Measurements from ENCODE around the gene ASXL2.
"Not testable (repeated sequence)": the region's sequence is repeated elsewhere in the genome, so short reads cannot be mapped to it uniquely, and the experiment has no call there.

The ASXL2 gene

GRCh38 chr2:25878361-25879132, at the start of gene ASXL2:
Gene ASXL2, minus strand, starts transcription at chr2:25878487. Its CDS starts 265 bp downstream, at chr2:25878222.
- peak; percentile 82 to 97 (median 92) for DNase-seq

GRCh38 chr2:25926984-25927756, 48.9 kb upstream of the ASXL2 start:
- no peak for DNase-seq

GRCh38 chr2:25922501-25922900, 44.2 kb upstream of the ASXL2 start:
- no peak for DNase-seq

DNA sequence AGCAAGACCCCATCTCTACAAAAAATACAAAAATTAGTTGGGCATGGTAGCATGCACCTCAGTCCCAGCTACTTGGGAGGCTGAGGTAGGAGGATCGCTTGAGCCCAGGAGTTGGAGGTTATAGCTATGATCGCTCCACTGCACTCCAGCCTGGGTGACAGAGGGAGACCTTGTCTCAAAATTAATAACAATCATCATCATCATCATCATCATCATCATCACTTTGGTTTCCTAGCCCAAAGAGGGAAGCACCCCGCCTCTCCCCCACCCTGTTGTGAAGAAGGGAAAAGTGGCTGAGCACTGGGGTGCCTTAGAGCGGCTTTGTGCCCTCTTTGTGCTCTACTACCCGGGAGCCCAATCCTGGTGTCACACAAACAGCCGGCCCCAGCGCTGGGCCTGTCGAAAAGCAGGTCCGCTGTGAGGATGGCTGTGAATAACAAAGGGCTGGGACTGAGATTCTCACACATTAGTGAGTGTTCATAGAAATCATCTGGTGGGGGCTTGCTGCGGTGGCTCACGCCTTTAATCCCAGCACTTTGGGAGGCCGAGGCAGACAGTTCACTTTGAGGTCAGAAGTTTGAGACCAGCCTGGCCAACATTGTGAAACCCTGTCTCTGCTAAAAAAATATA, 42.6 kb upstream of the ASXL2 start:
- DNase-seq, result no peak

DNA sequence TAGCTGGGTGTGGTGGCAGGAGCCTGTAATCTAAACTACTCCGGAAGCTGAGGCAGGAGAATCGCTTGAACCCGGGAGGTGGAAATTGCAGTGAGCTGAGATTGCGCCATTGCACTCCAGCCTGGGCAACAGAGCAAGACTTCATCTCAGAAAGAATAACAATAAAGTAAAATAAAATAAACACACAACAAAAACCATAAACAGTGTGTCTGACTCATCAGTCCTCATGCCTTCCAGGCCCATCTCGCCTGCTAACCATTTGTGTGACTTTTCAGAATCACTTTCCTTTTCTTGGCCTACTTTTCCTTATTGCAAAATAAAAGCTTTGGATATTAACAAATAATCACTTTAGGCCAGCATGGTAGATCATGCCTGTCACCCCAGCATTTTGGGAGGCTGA, 42.0 kb upstream of the ASXL2 start:
- DNase-seq, result no peak

DNA sequence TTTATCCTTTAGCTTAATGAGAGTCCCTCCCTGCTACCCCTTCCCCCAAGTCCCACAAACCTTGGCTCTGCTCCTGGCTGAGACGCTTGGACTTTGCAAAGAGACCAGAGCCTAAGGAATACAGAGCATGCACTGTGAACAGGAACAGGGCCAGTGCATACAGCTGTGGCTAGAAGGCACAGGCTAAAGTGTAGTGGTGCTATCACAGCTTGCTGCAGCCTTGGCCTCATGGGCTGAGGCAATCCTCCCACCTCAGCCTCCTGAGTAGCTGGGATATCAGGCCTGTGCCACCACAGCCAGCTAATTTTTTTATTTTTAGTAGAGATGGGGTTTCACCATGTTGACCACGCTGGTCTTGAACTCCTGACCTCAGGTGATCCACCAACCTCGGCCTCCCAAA, 39.5 kb upstream of the ASXL2 start:
- no peak for DNase-seq

DNA sequence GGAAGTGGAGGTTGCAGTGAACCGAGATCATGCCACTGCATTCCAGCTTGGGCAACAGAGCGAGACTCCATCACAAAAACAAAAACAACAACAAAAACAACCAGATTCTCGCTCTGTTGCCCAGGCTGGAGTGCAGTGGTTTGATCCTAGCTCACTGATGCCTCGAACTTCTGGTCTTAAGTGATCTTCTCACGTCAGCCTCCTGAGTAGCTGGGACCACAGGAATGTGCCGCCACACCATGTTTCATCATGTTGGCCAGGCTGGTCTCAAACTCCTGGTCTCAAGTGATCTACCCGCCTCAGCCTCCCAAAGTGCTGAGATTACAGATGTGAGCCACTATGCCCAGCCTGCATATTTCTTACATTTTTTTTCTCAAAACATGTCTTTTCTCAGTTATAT, 39.1 kb upstream of the ASXL2 start:
- not testable (repeated sequence) for DNase-seq

DNA sequence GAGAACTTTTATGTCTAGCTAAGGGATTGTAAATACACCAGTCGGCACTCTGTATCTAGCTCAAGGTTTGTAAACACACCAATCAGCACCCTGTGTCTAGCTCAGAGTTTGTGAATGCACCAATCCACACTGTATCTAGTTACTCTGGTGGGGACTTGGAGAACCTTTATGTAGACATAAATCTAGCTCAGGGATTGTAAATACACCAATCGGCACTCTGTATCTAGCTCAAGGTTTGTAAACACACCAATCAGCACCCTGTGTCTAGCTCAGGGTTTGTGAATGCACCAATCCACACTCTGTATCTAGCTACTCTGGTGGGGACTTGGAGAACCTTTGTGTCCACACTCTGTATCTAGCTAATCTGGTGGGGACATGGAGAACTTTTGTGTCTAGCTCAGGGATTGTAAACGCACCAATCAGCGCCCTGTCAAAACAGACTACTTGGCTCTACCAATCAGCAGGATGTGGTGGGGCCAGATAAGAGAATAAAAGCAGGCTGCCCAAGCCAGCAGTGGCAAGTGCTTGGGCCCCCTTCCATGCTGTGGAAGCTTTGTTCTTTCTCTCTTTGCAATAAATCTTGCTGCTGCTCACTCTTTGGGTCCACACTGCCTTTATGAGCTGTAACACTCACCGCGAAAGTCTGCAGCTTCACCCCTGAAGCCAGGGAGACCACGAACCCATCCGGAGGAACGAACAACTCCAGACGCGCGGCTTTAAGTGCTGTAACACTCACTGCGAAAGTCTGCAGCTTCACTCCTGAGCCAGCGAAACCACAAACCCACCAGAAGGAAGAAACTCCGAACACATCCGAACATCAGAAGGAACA, 37.9 kb upstream of the ASXL2 start:
- DNase-seq, result peak in 3 of 4 experiments; percentile 1 to 20 (median 5)

DNA sequence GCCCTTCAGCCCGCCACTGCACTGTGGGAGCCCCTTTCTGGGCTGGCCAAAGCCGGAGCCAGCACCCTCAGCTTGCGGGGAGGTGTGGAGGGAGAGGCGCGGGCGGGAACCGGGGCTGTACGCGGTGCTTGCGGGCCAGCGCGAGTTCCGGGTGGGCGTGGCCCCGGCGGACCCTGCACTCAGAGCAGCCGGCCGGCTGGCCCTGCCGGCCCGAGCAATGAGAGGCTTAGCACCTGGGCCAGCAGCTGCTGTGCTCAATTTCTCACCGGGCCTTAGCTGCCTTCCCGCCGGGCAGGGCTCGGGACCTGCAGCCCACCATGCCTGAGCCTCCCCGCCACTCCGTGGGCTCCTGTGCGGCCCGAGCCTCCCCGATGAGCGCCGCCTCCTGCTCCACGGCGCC, 37.1 kb upstream of the ASXL2 start:
- not testable (repeated sequence) for DNase-seq

- not testable (repeated sequence) for DNase-seq
Measured at GRCh38 chr2:25913696-25913973, 35.3 kb upstream of the ASXL2 start.

- DNase-seq, result no peak
Measured at GRCh38 chr2:25912851-25913695, 34.8 kb upstream of the ASXL2 start.

DNA sequence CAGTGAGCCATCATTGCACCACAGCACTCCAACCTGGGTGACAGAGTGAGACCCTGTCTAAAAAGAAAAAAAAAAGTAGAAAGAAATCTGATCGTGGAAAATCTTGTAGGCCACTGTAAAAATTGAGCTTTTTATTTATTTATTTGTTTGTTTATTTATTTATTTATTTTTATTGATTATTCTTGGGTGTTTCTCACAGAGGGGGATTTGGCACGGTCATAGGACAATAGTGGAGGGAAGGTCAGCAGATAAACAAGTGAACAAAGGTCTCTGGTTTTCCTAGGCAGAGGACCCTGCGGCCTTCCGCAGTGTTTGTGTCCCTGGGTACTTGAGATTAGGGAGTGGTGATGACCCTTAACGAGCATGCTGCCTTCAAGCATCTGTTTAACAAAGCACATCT, 31.3 kb upstream of the ASXL2 start:
- DNase-seq, result not testable (repeated sequence)

DNA sequence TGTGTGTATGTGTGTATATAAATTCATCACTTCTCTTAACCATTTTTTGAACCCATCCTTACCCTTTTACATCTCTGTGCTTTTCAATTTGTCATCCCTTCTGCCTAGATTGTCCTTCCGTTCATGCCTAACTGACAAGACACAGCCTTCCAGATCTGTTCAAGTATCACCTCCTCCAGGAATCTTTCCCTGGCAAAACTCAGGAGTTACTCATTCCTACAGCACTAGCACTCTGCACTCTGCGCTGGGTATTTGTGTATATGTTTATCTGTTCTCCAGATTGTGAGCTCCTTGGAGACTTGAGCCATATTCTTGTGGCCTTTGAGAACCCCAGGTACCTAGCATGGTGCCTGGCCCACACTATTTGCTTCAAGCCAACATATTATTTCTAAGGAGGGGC, 26.8 kb upstream of the ASXL2 start:
- no peak for DNase-seq

DNA sequence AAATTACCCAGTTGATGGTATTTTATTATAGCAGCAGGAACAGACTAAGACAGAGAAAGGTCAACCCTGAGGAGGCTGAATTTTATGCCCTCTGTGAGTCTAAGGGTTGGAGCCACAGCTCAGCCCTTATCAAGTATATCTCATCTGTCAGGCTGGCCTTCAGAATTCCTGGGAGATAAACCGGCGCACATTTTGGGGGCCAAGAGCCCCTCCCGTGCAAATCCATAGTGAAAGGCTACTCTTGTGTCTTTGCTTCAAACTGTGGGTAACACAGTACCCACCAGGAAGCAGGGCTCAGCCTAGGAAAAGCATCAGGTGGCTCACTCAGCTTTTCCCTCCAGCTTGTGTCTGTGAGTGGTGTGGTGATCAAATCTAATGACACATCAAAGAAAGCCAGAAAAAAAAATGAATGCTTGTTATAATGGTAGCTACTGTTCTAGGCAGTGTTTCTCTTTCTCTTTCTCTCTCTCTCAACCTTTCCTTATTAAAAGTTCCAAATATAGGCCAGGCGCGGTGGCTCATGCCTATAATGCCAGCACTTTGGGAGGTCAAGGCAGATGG, 25.0 kb upstream of the ASXL2 start:
- no peak for DNase-seq

GRCh38 chr2:25899404-25899970, 21.2 kb upstream of the ASXL2 start:
- DNase-seq, result no peak

DNA sequence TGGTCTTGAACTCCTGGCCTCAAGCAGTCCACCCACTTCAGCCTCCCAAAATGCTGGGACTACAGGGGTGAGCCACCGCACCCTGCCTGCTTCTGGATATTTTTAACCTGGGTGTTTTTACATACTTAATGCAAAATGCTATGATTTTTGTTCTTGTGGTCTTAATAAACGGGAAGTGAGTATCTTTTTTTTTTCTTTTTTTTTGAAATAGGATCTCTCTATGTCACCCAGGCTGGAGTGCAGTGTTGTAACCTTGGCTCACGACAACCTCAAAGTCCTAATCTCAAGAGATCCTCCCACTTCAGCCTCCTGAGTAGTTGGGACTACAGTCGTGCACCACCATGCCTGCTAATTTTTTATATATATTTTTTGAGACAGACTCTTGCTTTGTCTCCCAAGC, 19.2 kb upstream of the ASXL2 start:
- DNase-seq, result no peak

DNA sequence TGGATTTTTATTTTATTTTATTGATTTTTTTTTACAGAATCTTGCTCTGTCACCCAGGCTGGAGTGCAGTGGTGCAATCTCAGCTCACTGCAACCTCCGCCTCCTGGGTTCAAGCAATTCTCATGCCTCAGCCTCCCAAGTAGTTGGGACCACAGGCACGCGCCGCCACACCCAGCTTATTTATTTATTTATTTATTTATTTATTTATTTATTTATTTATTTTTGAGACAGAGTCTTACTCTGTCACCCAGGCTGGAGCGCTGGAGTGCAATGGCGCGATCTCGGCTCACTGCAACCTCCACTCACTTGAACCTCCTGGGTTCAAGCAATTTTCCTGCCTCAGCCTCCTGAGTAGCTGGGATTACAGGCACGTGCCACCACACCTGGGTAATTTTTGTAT, 18.0 kb upstream of the ASXL2 start:
- not testable (repeated sequence) for DNase-seq

- no peak for DNase-seq
Measured at GRCh38 chr2:25895610-25896009, 17.3 kb upstream of the ASXL2 start.

- DNase-seq, result no peak
Measured at GRCh38 chr2:25895018-25895417, 16.7 kb upstream of the ASXL2 start.

- no peak for DNase-seq
Measured at GRCh38 chr2:25894135-25894830, 16.0 kb upstream of the ASXL2 start.

DNA sequence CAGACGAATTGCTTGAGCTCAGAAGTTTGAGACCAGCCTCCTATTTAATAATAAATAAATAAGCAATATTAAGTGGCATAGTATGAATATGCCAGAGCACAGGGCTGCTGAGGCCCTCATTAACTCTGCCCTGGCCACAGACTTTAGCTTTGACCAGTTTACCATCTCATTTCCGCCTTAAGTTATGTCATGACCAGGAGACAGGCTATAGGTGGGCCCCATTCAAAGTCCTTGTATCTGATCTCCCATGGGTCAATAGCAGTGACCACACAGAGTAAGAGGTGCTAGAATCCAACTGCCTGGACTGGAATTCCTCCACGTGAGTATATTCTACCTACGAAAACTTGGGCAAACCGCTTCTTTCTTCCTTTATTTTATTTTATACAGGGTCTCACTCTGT, 13.4 kb upstream of the ASXL2 start:
- no peak for DNase-seq

Data from activated naive CD4-positive, alpha-beta T cell (primary cell).